GM12878 (cell line): ENCODE results near the gene ERC1. TPM values are rescaled to one million over a fixed set of nuclear protein-coding genes. Genes with fewer than 3 reads are reported as not detected.

ENCODE experiments used
- ATAC-seq: fragments of 200-7000 bp; cut with Tn5 transposase; 3 replicates; pipeline ENCODE4 v1.9.1; 2020; ENCODE audit warnings: mild to moderate bottlenecking, moderate library complexity
- BruUV-seq: library from RNA; stranded (reverse); fragments of 400-500 nt; replicated peaks from 2 replicates; lab custom pipeline; 2021; lab: Mats Ljungman, UMichigan
- CTCF ChIA-PET: fragments of 300-600 bp; sonication (Branson Sonifier 250); formaldehyde crosslinking; extraction: SDS; loops from one replicate; lab custom pipeline; 2021; ENCODE audit warnings: inconsistent platforms; lab: Yijun Ruan, JAX
- POLR2A ChIA-PET: fragments of 350-600 bp; formaldehyde crosslinking; extraction: SDS; loops from one replicate; lab custom pipeline; 2021; ENCODE audit warnings: inconsistent platforms; lab: Charles Lee
- RAD21 ChIA-PET: fragments of 300-600 bp; sonication (Branson Sonifier 250); formaldehyde crosslinking; loops from one replicate; lab custom pipeline; 2023; ENCODE audit warnings: antibody characterized with exemption; ENCODE audit not compliant: unreplicated experiment; lab: Charles Lee
- SMC1A ChIA-PET: fragments of 300-600 bp; sonication (Branson Sonifier 250); formaldehyde crosslinking; loops from one replicate; lab custom pipeline; 2023; ENCODE audit not compliant: unreplicated experiment, uncharacterized antibody; lab: Charles Lee
- DNase-seq: peaks from one replicate; pipeline ENCODE4 v3.0.0-alpha.2; 2011; ENCODE audit warnings: low read depth, low spot score
- FAIRE-seq: peaks from 3 replicates; lab custom pipeline; 2011; peaks lifted over from hg19 to GRCh38; lab: Jason Lieb, UNC
- H2AFZ ChIP-seq: 2 replicates; pipeline ENCODE4 v1.6.0; 2011; ENCODE audit warnings: low read depth, low read length, control low read depth; ENCODE audit not compliant: control insufficient read depth
- H3K27ac ChIP-seq: 2 replicates; pipeline ENCODE4 v1.5.1; 2011; ENCODE audit warnings: control low read depth; ENCODE audit not compliant: control insufficient read depth, insufficient read depth
- H3K27me3 ChIP-seq, 2 experiments: replicated peaks in 1 of 2; 2 replicates each; pipeline versions ENCODE4 v1.6.0 to v1.6.1; 2011; ENCODE audit warnings: low read length in 1 of 2; ENCODE audit not compliant: control insufficient read depth in 2 of 2, insufficient read depth in 2 of 2
- H3K36me3 ChIP-seq, 2 experiments: 2 replicates each; pipeline ENCODE4 v1.5.1; 2011; ENCODE audit warnings: low read length in 1 of 2; ENCODE audit not compliant: control insufficient read depth in 2 of 2, insufficient read depth in 2 of 2
- H3K4me1 ChIP-seq: 2 replicates; pipeline ENCODE4 v1.6.1; 2011; ENCODE audit warnings: mild to moderate bottlenecking, low read length, moderate library complexity, mixed read lengths; ENCODE audit not compliant: control insufficient read depth, insufficient read depth
- H3K4me2 ChIP-seq: 2 replicates; pipeline ENCODE4 v1.6.0; 2011; ENCODE audit warnings: control low read depth; ENCODE audit not compliant: control insufficient read depth, insufficient read depth
- H3K4me3 ChIP-seq: fragments of 200-600 bp; sonication (generic); 2 replicates; pipeline ENCODE4 v1.5.1; 2016
- H3K79me2 ChIP-seq: 2 replicates; pipeline ENCODE4 v1.6.0; 2011; ENCODE audit warnings: low read length; ENCODE audit not compliant: control insufficient read depth, insufficient read depth
- H3K9ac ChIP-seq: 2 replicates; pipeline ENCODE4 v1.8.0; 2011; ENCODE audit warnings: low read length, control low read depth, mixed read lengths; ENCODE audit not compliant: control insufficient read depth, insufficient read depth
- H3K9me3 ChIP-seq: replicated peaks from 3 replicates; pipeline ENCODE4 v1.5.1; 2011; ENCODE audit warnings: mild to moderate bottlenecking, low read length; ENCODE audit not compliant: control insufficient read depth, insufficient read depth
- H4K20me1 ChIP-seq: 2 replicates; pipeline ENCODE4 v1.6.0; 2011; ENCODE audit not compliant: control insufficient read depth, insufficient read depth
- BCL11A ChIP-seq: IDR thresholded peaks from 2 replicates; pipeline ENCODE4 v1.6.1; 2011; ENCODE audit warnings: low read depth, low read length
- CUX1 ChIP-seq: IDR thresholded peaks from 2 replicates; pipeline ENCODE4 v1.6.1; 2012; ENCODE audit warnings: improper control_type of control experiment, low read depth, low read length; ENCODE audit not compliant: insufficient replicate concordance
- IRF4 ChIP-seq: IDR thresholded peaks from 2 replicates; pipeline ENCODE4 v1.6.1; 2011; ENCODE audit warnings: low read depth, low read length
- MEF2A ChIP-seq: IDR thresholded peaks from 2 replicates; pipeline ENCODE4 v1.6.1; 2011; ENCODE audit warnings: low read depth, mild to moderate bottlenecking, low read length, moderate library complexity; ENCODE audit not compliant: insufficient read depth
- MEF2B ChIP-seq: fragments of 450-650 bp; IDR thresholded peaks from 2 replicates; pipeline ENCODE4 v1.6.1; 2018; ENCODE audit warnings: mild to moderate bottlenecking, moderate library complexity; ENCODE audit not compliant: partially characterized antibody, poor library complexity, severe bottlenecking
- MYB ChIP-seq: fragments of 150-350 bp; IDR thresholded peaks from 2 replicates; pipeline ENCODE4 v1.6.1; 2014; ENCODE audit warnings: mild to moderate bottlenecking, low read depth, low read length, borderline replicate concordance
- NFYA ChIP-seq: IDR thresholded peaks from 2 replicates; pipeline ENCODE4 v1.6.1; 2011; ENCODE audit warnings: low read depth, mild to moderate bottlenecking, low read length, improper control_type of control experiment, borderline replicate concordance
- NFYB ChIP-seq: IDR thresholded peaks from 2 replicates; pipeline ENCODE4 v1.6.1; 2011; ENCODE audit warnings: low read depth, mild to moderate bottlenecking, low read length, improper control_type of control experiment, moderate library complexity; ENCODE audit not compliant: insufficient read depth
- PML ChIP-seq: IDR thresholded peaks from 2 replicates; pipeline ENCODE4 v1.6.1; 2012; ENCODE audit warnings: low read length, inconsistent platforms
- RUNX3 ChIP-seq: IDR thresholded peaks from 2 replicates; pipeline ENCODE4 v1.6.1; 2012; ENCODE audit warnings: low read length, inconsistent platforms
- SMAD5 ChIP-seq: IDR thresholded peaks from 2 replicates; pipeline ENCODE4 v1.6.1; 2016; ENCODE audit warnings: antibody characterized with exemption, low read depth
- STAT1 ChIP-seq: fragments of 450-650 bp; conservative IDR thresholded peaks from 2 replicates; pipeline ENCODE4 v1.6.1; 2014; ENCODE audit warnings: antibody characterized with exemption, mild to moderate bottlenecking
- ZBTB11 ChIP-seq: fragments of 450-650 bp; formaldehyde crosslinking; IDR thresholded peaks from 2 replicates; pipeline ENCODE4 v1.5.0; 2022; ENCODE audit warnings: mild to moderate bottlenecking, missing genetic modification characterization
- WGBS: methylation state at CpG from one replicate; pipeline ENCODE4 v1.1.6; 2016; ENCODE audit warnings: low lambda C conversion rate; ENCODE audit not compliant: insufficient replicate concordance, insufficient coverage; ENCODE audit errors: missing lambda C conversion rate; 5-methylcytosine and 5-hydroxymethylcytosine counted together
- in situ Hi-C: fragments of 300-500 bp; cut with MboI; formaldehyde crosslinking; loops from 9 replicates; pipeline ENCODE4 v1.14.3; 2018; ENCODE audit warnings: mixed read lengths
- intact Hi-C: fragments of 100-400 bp; cut with micrococcal nuclease; formaldehyde crosslinking; loops from one replicate; pipeline ENCODE4 v1.14.2; 2022; ENCODE audit not compliant: unreplicated experiment
- polyA plus RNA-seq, 11 experiments: library from polyadenylated mRNA; depleted of rRNA in 4 of 11; unstranded in 6 of 11; stranded (reverse) in 5 of 11; fragments of >200 nt; fragmentation: Nextera tagmentation in 4 of 11; fragmentation: Illumina TruSeq in 1 of 11; extraction: Ambion mirVana in 4 of 11; extraction: Trizol in 1 of 11; gene quantifications; 1 replicate in 1 of 11; 2 replicates in 10 of 11; pipeline versions ENCODE4 v1.2.1 to v1.2.3, GENCODE V29; 2011 to 2016; ENCODE audit warnings: inconsistent platforms in 2 of 11, missing spikeins in 2 of 11, low read depth in 1 of 11
- total RNA-seq, 4 experiments: library from RNA; depleted of rRNA in 3 of 4; stranded (reverse); fragments of >200 nt in 3 of 4; fragmentation: Illumina TruSeq in 1 of 4; extraction: Trizol in 1 of 4; gene quantifications; 2 replicates each; pipeline versions ENCODE4 v1.2.1 to v1.2.3, GENCODE V29; 2013 to 2021
- TF ChIP-seq, protein P1 (sequence below): fragments of 450-650 bp; IDR thresholded peaks from 2 replicates; pipeline ENCODE4 v1.6.1; 2017; ENCODE audit warnings: low read depth, mild to moderate bottlenecking, moderate library complexity

The ERC1 gene
- total and polyA plus RNA-seq, 10 of the 15 experiments (the other 5 are each of a cell fraction or from before 2014, with no cell fraction given) = 0.75 to 8.0 (median 5.0) TPM

GRCh38 chr12:1326258-1326657, 335.2 kb downstream of the ERC1 start:
- Histone ChIP-seq H3K79me2 (no peaks in the 10 kb centered on the region), H3K9me3 (no peaks in the 10 kb centered on the region), H3K4me3 (no peak overlapping the region), H3K27me3 (no peaks in the 10 kb centered on the region), H3K9ac (no peak overlapping the region), H4K20me1 (no peaks in the 10 kb centered on the region), H3K27ac (no peak overlapping the region), H3K36me3 (no peaks in the 10 kb centered on the region), H2AFZ (no peak overlapping the region), H3K4me2 (no peak overlapping the region), H3K4me1 (peaks cover 4% of the 10 kb centered on the region; the same call in 1 of the 2 replicates)
- RAD21 ChIA-PET = no interaction called here
- WGBS = 52% methylated on average over 2 of the region's 2 CpGs
- SMC1A ChIA-PET = interaction anchor here (2.0 kb wide), 1 partner anchor 8 kb away, joined by 5 read pairs; no protein-coding TSS in a partner anchor
- intact Hi-C loops (no loop called here), in situ Hi-C loops (no loop called here)
- FAIRE-seq = no peak
- CTCF ChIA-PET = interaction anchor here (0.6 kb wide), 1 partner anchor 91 kb away, joined by 3 read pairs; no protein-coding TSS in a partner anchor
- ATAC-seq = no peak
- no peak for DNase-seq
- POLR2A ChIA-PET = no interaction called here
- no TSS peak for BruUV-seq
- TF ChIP-seq MEF2A = no peak
- TF ChIP-seq PML = no peak
- no peak for TF ChIP-seq STAT1
- TF ChIP-seq BCL11A = no peak
- TF ChIP-seq ZBTB11 = no peak
- TF ChIP-seq SMAD5 = no peak
- no peak for TF ChIP-seq MEF2B
- no peak for TF ChIP-seq NFYB
- no peak for TF ChIP-seq IRF4
- TF ChIP-seq NFYA = no peak
- no peak for TF ChIP-seq RUNX3
- TF ChIP-seq CUX1 = no peak
- TF ChIP-seq, protein P1, sequence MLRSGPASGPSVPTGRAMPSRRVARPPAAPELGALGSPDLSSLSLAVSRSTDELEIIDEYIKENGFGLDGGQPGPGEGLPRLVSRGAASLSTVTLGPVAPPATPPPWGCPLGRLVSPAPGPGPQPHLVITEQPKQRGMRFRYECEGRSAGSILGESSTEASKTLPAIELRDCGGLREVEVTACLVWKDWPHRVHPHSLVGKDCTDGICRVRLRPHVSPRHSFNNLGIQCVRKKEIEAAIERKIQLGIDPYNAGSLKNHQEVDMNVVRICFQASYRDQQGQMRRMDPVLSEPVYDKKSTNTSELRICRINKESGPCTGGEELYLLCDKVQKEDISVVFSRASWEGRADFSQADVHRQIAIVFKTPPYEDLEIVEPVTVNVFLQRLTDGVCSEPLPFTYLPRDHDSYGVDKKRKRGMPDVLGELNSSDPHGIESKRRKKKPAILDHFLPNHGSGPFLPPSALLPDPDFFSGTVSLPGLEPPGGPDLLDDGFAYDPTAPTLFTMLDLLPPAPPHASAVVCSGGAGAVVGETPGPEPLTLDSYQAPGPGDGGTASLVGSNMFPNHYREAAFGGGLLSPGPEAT = no peak
- TF ChIP-seq MYB = no peak
